Esophagus squamous epithelium (tissue), 4 donors: Measurements from ENCODE around the gene CABP5.

Experiments
- CTCF ChIP-seq, 6 experiments: fragments of 450-650 bp in 4 of 6; fragments of 200-600 bp in 2 of 6; sonication (generic) in 2 of 6; IDR thresholded peaks; one replicate each; pipeline ENCODE4 v1.5.1; 2016 to 2019; ENCODE audit warnings: antibody characterized with exemption in 6 of 6, mild to moderate bottlenecking in 4 of 6, moderate library complexity in 4 of 6
- POLR2A ChIP-seq, 4 donors: fragments of 450-650 bp; IDR thresholded peaks; one replicate each; pipeline ENCODE4 v1.6.1; 2017; ENCODE audit warnings: antibody characterized with exemption in 4 of 4, mild to moderate bottlenecking in 4 of 4, moderate library complexity in 3 of 4

GRCh38 chr19:48069435-48069834 is 25.6 kb upstream of the CABP5 start:
- no peak for TF ChIP-seq CTCF (IDR thresholded peaks at IDR 0.05)
- no peak for TF ChIP-seq POLR2A (IDR thresholded peaks at IDR 0.05)
